Mesenteric fat pad (tissue), 1 donor: ENCODE data around the gene CD274. TPM values are rescaled to one million over a fixed set of nuclear protein-coding genes. Genes with fewer than 3 reads are reported as not detected.
"Not testable (repeated sequence)": the region's sequence is repeated elsewhere in the genome, so short reads cannot be mapped to it uniquely, and the experiment has no call there.

Experiments
- DNase-seq: peaks from one replicate; pipeline ENCODE4 v3.0.0-alpha.2; 2020; ENCODE audit warnings: low spot score
- total RNA-seq: library from RNA; stranded (reverse); fragmentation: NEBNext Ultra II Directional; extraction: Animal tissue kit (Norgen Biotek cat#: 25700); gene quantifications from one replicate; pipeline ENCODE4 v1.2.1, GENCODE V29; 2021
- donor health status: DM: yes; HTN: yes; CAD: no.

Gene CD274
- total RNA-seq, 1 donor from 2014 or later = 1.0 TPM

- not testable (repeated sequence) for DNase-seq
Measured at GRCh38 chr9:5494765-5495164, 44.4 kb downstream of the CD274 start.

- DNase-seq = no peak
Measured at GRCh38 chr9:5499157-5499556, 48.8 kb downstream of the CD274 start.

- no peak for DNase-seq
Measured at GRCh38 chr9:5499889-5500398, 49.6 kb downstream of the CD274 start.

- DNase-seq = no peak
Measured at GRCh38 chr9:5500441-5501235, 50.3 kb downstream of the CD274 start.

GRCh38 chr9:5502553-5502952, 52.2 kb downstream of the CD274 start:
- DNase-seq = no peak

- no peak for DNase-seq
Measured at GRCh38 chr9:5509573-5509972, 59.2 kb downstream of the CD274 start.

- no peak for DNase-seq
Measured at GRCh38 chr9:5510360-5510931, 60.1 kb downstream of the CD274 start, which contains the start of gene PDCD1LG2. PDCD1LG2 (plus strand) TSS chr9:5510531; CDS start chr9:5522547, 12,016 bp downstream.

- no peak for DNase-seq
Measured at GRCh38 chr9:5510989-5511388, 60.6 kb downstream of the CD274 start.

GRCh38 chr9:5511476-5511875, 61.1 kb downstream of the CD274 start:
- DNase-seq = no peak

- DNase-seq = no peak
Measured at GRCh38 chr9:5511935-5512580, 61.7 kb downstream of the CD274 start.

GRCh38 chr9:5512658-5513452, 62.5 kb downstream of the CD274 start:
- DNase-seq = no peak

GRCh38 chr9:5513966-5514616, 63.7 kb downstream of the CD274 start:
- DNase-seq = no peak

- no peak for DNase-seq
Measured at GRCh38 chr9:5514617-5515260, 64.4 kb downstream of the CD274 start.

GRCh38 chr9:5515261-5515650, 64.9 kb downstream of the CD274 start:
- DNase-seq = no peak

GRCh38 chr9:5516453-5517220, 66.3 kb downstream of the CD274 start:
- no peak for DNase-seq

- no peak for DNase-seq
Measured at GRCh38 chr9:5518171-5518936, 68.0 kb downstream of the CD274 start.

- no peak for DNase-seq
Measured at GRCh38 chr9:5518937-5519319, 68.6 kb downstream of the CD274 start.
